ENCODE data around the gene RNU7-1. TPM values are rescaled to one million over a fixed set of nuclear protein-coding genes. Genes with fewer than 3 reads are reported as not detected.

The RNU7-1 gene
- total and polyA plus RNA-seq, 2 donors (not counting 1 experiment from before 2014, with no cell fraction given), result not detected

- H2AFZ ChIP-seq (ENCODE audit: insufficient read depth, low read depth, low read length, poor library complexity, severe bottlenecking), result no peak overlapping the region
- POLR2A ChIA-PET, result interaction anchor here (1.0 to 3.0 kb wide), 4 partner anchors 10 to 95 kb away, joined by 3 to 23 read pairs (median 6); partner anchors contain the start of genes C12orf57, PTPN6, RNU7-1 and SPSB2
- peaks cover 0 to 42% of the 10 kb centered on the region in 2 experiments for H3K36me3 ChIP-seq (replicated peaks in 1 of 2; ENCODE audit: control extremely low read depth in 1 of 2, control insufficient read depth in 1 of 2, extremely low read depth in 1 of 2, insufficient read depth in 2 of 2, low read length in 1 of 2)
- WGBS (ENCODE audit: insufficient coverage), result 98% methylated on average over 8 of the region's 9 CpGs
- DNase-seq, result no peak
- Mint-ChIP-seq H3K27me3 (no peaks in the 10 kb centered on the region), H3K27ac (no peak overlapping the region), H3K4me3 (peak overlapping the region; percentile 100), H3K9me3 (ENCODE audit: insufficient read depth) (no peaks in the 10 kb centered on the region), H3K4me1 (peaks cover 53% of the 10 kb centered on the region)
- no peak overlapping the region for H3K9ac ChIP-seq (ENCODE audit: low read length)
- TF ChIP-seq EZH2 (IDR thresholded peaks at IDR 0.05; ENCODE audit: borderline replicate concordance, insufficient read depth, low read depth, low read length, poor library complexity, severe bottlenecking) (no peak), CTCF (IDR thresholded peaks at IDR 0.05) (no peak)
- CTCF ChIA-PET, result interaction anchor here (0.8 to 3.0 kb wide), 17 partner anchors 8 to 121 kb away, joined by 3 to 68 read pairs (median 5); partner anchors contain the start of genes C12orf57, PTPN6, RNU7-1 and SPSB2
- H4K20me1 ChIP-seq (ENCODE audit: control insufficient read depth, insufficient read depth, low read length, poor library complexity, severe bottlenecking), result peaks cover 14% of the 10 kb centered on the region
- intact Hi-C loops (cut with micrococcal nuclease), result no loop called here
- H3K79me2 ChIP-seq (ENCODE audit: control insufficient read depth, insufficient read depth, low read length), result peaks cover 59% of the 10 kb centered on the region
- no peak overlapping the region for H3K4me3 ChIP-seq (ENCODE audit: control extremely low read depth in 1 of 5, extremely low read depth in 1 of 5, insufficient read depth in 1 of 5, low read depth in 2 of 5, low read length in 4 of 5)
- no peak overlapping the region for H3K27ac ChIP-seq (ENCODE audit: low read length in 2 of 2)
- no peaks in the 10 kb centered on the region for H3K9me3 ChIP-seq (ENCODE audit: control extremely low read depth in 1 of 3, control insufficient read depth in 2 of 3, insufficient read depth in 1 of 3, low read length in 2 of 3)
- H3K27me3 ChIP-seq (replicated peaks in 1 of 4; ENCODE audit: control extremely low read depth in 1 of 4, control insufficient read depth in 3 of 4, insufficient read depth in 4 of 4, low read length in 3 of 4), result no peaks in the 10 kb centered on the region
- no peak for ATAC-seq (ENCODE audit: low read depth)
- H3K4me1 ChIP-seq (ENCODE audit: control insufficient read depth in 2 of 2, insufficient read depth in 2 of 2, low read length in 2 of 2), result peaks cover 34 to 45% of the 10 kb centered on the region in 2 donors
- no peak overlapping the region for H3K4me2 ChIP-seq (replicated peaks; ENCODE audit: low read depth, low read length, poor library complexity, severe bottlenecking)
Observed at GRCh38 chr12:6968426-6968825, 24.8 kb downstream of the RNU7-1 start.

GRCh38 chr12:6970096-6970527, 26.5 kb downstream of the RNU7-1 start:
- no peak for DNase-seq
- H3K27me3 Mint-ChIP-seq, result no peaks in the 10 kb centered on the region

More at GRCh38 chr12:6970096-6970527, 26.5 kb downstream of the RNU7-1 start:
- peaks cover 0 to 56% of the 10 kb centered on the region in 2 experiments for H3K36me3 ChIP-seq (replicated peaks in 1 of 2; ENCODE audit: control extremely low read depth in 1 of 2, control insufficient read depth in 1 of 2, extremely low read depth in 1 of 2, insufficient read depth in 2 of 2, low read length in 1 of 2)
- peaks cover 73% of the 10 kb centered on the region for H3K79me2 ChIP-seq (ENCODE audit: control insufficient read depth, insufficient read depth, low read length)
- ChIA-PET POLR2A (interaction anchor here (0.9 to 3.0 kb wide), 5 partner anchors 10 to 32 kb away, joined by 3 to 23 read pairs (median 5); partner anchors contain the start of genes C12orf57 and RNU7-1), CTCF (interaction anchor here (0.5 to 3.0 kb wide), 4 partner anchors 22 to 281 kb away, joined by 4 to 19 read pairs (median 13); partner anchors contain the start of genes C12orf57, RNU7-1 and ZNF384)
- H3K4me1 ChIP-seq (ENCODE audit: control insufficient read depth in 2 of 2, insufficient read depth in 2 of 2, low read length in 2 of 2), result peaks cover 20 to 30% of the 10 kb centered on the region in 2 donors
- no peaks in the 10 kb centered on the region for H3K9me3 ChIP-seq (ENCODE audit: control extremely low read depth in 1 of 3, control insufficient read depth in 2 of 3, insufficient read depth in 1 of 3, low read length in 2 of 3)
- no peaks in the 10 kb centered on the region for H3K27me3 ChIP-seq (replicated peaks in 1 of 4; ENCODE audit: control extremely low read depth in 1 of 4, control insufficient read depth in 3 of 4, insufficient read depth in 4 of 4, low read length in 3 of 4)
- peak overlapping the region; percentile 83 to 99 (median 98) for H3K4me3 ChIP-seq (ENCODE audit: control extremely low read depth in 1 of 5, extremely low read depth in 1 of 5, insufficient read depth in 1 of 5, low read depth in 2 of 5, low read length in 4 of 5)
- H3K9me3 Mint-ChIP-seq (ENCODE audit: insufficient read depth), result no peaks in the 10 kb centered on the region
- H4K20me1 ChIP-seq (ENCODE audit: control insufficient read depth, insufficient read depth, low read length, poor library complexity, severe bottlenecking), result peaks cover 26% of the 10 kb centered on the region
- H3K27ac Mint-ChIP-seq, result peak overlapping the region; percentile 100
- H3K4me2 ChIP-seq (replicated peaks; ENCODE audit: low read depth, low read length, poor library complexity, severe bottlenecking), result peak overlapping the region; percentile 94
- ATAC-seq (ENCODE audit: low read depth), result no peak
- peak overlapping the region; percentile 93 for H2AFZ ChIP-seq (ENCODE audit: insufficient read depth, low read depth, low read length, poor library complexity, severe bottlenecking)
- H3K27ac ChIP-seq (ENCODE audit: low read length in 2 of 2), result peak overlapping the region; percentile 93 to 94
- intact Hi-C loops (cut with micrococcal nuclease), result loop anchor here (1.0 to 2.0 kb wide), 10 partner anchors 26 to 219 kb away; partner anchors contain the start of genes C12orf57, C1RL, LPCAT3 and LRRC23
- peak overlapping the region; percentile 96 for H3K9ac ChIP-seq (ENCODE audit: low read length)
- H3K4me1 Mint-ChIP-seq, result peaks cover 38% of the 10 kb centered on the region
- WGBS (ENCODE audit: insufficient coverage), result under 1% methylated on average over 31 of the region's 31 CpGs
- H3K4me3 Mint-ChIP-seq, result peak overlapping the region; percentile 100
- TF ChIP-seq CTCF (IDR thresholded peaks at IDR 0.05) (no peak), EZH2 (IDR thresholded peaks at IDR 0.05; ENCODE audit: borderline replicate concordance, insufficient read depth, low read depth, low read length, poor library complexity, severe bottlenecking) (no peak)

All from B cell (primary cell).